ENCODE data around the gene DIS3L2.

Gene DIS3L2

GRCh38 chr2:232281858-232282507, 320.5 kb downstream of the DIS3L2 start:
- DNase-seq = no peak

DNA sequence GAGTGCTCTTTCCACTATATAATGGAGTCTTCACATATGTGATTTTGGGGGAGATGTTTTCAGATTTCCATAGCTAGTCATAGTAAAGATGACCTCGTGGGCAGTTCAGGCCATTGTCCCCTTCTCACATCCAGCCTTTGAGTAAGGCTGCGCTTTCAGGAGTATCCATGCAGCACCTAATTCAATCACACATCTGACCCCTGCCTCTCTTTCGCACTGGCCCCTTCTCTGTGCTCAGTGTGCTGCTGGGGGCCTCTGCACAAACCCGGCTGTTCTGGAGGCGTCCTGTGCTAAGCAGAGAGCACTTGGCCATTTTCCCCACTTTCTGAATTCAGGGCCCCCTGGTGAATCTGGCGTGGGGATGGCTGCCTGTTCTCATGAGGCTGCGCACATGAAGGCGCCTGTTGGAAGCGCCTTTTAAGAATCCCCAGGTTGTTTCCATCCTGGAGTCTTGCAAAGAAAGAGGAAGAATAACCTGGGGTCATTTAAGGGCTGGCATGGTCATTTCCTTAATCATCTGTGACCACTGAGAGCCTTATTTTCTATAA, 321.1 kb downstream of the DIS3L2 start:
- DNase-seq = no peak

DNA sequence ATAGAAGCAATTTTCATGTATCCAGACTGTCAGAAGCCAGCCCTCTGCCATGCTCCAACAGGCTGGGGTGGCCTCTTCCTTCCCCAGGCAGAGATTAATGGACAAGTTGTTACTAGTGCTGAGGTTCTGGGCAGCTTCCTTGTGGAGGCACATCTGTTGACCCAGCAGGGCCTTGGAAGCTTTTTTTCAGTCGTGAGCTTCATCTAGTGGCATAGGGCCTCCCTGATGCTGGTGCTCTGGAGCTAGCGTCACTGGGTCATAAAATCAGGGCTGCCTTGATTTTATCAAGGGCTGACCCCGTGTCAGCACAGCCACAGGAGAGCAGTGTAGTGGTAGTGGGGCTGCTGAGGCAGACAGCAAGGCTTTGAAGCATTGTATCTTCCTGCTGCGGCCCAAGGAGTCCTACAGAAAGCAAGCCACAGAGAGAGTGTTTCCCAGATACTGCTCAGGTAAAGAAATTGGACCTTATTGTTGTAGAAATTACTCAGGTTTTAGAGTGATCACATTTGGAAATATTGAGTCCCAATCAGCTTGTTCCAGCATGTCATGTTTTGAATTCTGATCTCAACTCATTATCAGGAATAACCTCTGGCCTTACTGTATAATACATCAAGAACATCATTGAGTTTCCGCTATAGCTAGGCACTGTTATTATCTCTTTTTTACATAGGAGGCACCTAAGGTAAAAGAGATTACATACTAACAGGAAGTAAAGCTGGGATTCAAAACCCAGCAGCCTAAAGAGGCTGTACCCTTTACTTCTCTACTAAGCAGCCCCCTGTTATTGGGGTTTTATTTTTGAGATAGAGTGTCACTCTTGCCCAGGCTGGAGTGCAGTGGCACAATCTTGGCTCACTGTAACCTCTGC, 324.7 kb downstream of the DIS3L2 start:
- DNase-seq = no peak

DNA sequence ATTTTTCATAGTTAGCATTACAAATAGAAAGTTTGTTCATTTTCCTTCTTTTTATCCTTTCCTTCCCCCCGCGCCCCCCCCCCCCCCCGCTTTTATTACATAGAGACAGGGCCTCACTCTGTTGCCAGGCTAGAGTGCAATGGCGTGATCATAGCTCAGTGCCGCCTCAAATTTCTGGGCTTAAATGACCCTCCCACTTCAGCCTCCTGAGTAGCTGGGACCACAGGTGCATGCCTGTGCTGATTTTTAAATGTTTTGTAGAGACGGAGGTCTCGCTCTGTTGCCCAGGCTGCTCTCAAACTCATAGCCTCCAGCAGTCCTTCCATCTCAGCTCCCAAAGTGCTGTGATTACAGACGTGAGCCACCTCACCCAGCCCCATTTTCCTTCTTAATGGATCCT, 325.8 kb downstream of the DIS3L2 start:
- no peak for DNase-seq

GRCh38 chr2:232288489-232289030, 327.0 kb downstream of the DIS3L2 start:
- no peak for DNase-seq

DNA sequence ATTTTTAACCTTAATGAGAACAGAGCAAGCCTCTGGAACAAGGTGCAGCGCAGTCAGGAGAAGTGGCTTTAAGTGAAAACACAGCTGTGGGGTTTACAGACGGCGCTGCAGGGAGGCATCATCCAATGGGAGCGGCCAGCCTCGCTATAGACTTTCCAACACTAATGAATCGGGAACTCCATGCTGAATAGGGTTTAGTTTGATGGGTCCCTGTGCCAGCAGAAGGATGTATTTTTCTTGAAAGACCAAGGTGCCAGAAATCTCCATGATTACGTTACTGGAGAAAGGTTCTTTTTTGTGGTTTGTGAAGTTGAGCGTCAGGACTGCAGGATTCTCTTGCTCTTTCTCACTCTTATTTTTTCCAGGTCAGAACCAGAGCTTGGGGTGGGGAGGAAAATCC, 329.2 kb downstream of the DIS3L2 start:
- DNase-seq = no peak

GRCh38 chr2:232291343-232291742, 329.8 kb downstream of the DIS3L2 start:
- DNase-seq = no peak

- no peak for DNase-seq
Measured at GRCh38 chr2:232292395-232293154, 331.1 kb downstream of the DIS3L2 start.

DNA sequence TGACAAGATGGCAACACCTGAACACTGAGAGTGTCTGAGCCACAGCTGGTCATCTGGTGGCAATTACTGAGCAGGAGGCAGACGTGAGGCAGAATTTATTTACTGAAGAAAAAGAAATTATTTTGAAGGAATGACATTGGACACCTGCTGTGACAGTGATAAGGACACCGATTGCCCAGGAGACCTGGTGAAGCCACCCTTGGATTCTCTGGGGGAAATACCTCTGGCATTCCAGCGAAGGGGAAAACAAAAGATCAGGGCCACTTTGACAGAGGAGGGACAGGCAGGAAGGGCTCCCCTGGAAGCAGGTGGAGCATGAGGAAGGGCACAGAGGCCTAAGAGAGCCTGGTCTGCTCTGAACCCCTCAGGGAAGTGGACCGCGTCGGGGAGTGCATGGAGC, 331.7 kb downstream of the DIS3L2 start:
- no peak for DNase-seq

- no peak for DNase-seq
Measured at GRCh38 chr2:232295971-232296370, 334.5 kb downstream of the DIS3L2 start.

DNA sequence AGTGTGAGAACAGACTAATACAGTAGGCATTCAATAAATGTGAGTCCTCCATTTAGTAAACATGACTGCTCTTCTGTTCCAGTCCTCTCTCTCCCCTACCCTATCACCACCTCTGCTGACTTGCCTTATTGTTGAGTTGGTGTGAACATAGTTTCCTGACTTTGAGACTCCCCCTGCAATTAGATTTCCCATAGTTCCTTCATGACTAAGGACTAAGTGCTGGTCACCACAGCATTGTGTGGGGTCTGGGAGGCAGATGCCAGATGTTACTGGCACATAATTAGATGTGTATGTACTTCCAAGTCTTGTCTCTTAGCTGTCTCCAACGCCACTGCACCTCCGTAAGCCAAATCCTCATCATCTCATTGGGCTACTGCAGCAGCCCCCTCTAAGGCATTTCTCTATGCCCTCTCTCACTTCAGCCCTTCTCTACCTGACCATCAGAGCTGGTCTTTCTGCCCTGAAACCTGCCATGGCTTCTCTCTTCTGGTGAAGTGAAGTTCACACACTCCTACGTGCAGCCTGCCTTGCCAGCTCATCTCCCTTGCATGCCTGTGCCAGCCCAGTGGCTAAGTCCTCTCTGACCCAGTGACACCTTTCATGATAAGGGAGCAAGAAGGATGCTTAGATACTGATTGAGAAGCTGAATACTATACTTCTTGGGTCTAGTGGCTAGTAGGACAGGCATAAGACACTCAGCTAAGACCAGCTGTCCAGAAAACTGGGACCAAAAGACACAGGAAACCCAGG, 335.4 kb downstream of the DIS3L2 start:
- DNase-seq = no peak

GRCh38 chr2:232299084-232299483, 337.6 kb downstream of the DIS3L2 start:
- no peak for DNase-seq

DNA sequence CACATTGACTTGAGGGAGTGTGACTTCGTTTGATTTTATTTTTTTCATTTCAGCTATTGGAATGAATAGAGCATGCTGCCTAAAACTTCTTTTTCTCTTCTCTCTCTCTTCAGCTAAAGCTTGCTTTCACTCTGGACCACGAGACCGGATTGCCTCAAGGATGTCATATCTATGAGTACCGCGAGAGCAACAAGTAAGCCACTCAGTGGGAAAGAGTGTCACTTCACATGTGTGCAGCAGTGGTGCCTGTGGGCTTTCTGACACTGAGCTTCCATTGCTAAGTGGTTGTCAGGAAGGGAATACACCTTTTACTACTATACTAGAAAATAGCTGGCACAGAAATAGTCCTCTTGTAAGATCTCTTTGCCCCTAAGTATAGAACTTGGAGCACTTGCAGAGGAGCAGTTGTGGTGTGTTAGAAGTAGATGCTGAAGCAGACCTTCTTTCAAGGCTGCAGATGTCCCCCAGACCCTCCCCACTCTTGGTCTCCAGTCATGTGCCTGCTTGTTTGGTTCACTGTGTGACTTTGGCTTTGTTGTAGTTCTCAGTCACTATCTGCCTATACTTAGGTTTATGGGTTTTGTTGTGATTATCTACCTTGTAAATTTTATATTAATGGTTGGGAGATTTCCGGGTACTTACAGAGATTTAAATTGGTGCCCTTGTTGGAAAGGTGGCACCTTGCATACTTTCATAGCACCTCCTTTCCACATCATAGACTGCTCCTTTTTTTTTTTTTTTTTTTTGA, 338.6 kb downstream of the DIS3L2 start:
- DNase-seq = no peak

DNA sequence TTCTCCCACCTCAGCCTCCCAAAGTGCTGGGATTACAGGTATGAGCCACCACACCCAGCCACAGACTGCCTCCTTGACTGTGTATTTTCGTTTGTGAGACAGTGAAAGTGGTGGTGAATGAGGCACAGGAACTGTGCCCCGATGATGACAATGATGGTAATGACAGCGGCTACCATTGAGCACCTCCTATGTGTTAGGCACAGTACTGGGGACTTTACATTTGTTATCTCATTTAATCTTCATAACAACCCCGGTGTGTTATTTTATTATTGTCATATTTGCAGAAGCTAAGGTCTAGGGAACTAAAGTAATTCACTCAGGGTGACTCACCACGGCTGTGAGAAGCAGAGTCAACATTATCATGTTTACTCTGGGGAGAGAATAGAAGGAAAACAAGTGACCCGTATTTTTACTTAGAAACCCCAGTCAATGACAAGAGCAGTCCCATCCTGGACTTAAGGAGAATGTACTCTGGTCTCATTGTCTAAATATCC, 339.4 kb downstream of the DIS3L2 start:
- no peak for DNase-seq

GRCh38 chr2:232304236-232304635, 342.7 kb downstream of the DIS3L2 start:
- no peak for DNase-seq

GRCh38 chr2:232306741-232307305, 345.3 kb downstream of the DIS3L2 start:
- DNase-seq = no peak

- no peak for DNase-seq
Measured at GRCh38 chr2:232307854-232308253, 346.3 kb downstream of the DIS3L2 start.

- DNase-seq = no peak
Measured at GRCh38 chr2:232308986-232309385, 347.5 kb downstream of the DIS3L2 start.

- no peak for DNase-seq
Measured at GRCh38 chr2:232309592-232309991, 348.1 kb downstream of the DIS3L2 start.

DNA sequence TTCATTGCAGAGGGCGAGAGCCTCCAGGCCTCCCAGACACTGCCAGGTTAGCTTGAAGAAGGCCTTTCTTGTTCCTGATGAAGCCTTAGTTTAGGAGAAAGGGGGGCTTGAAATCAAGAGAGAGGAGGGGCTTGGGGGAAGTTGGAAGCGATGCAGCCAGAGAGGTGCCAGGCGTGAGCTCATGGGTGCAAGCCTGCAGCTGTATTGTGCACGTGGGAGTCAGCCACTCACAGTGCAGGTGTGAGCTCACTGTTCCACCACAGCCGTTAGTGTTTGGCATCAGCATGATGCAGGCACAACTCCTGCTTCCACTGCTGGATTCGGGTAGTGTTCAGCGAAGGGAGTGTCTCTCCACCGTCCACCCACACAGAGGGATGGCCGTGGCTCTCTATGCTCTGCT, 348.6 kb downstream of the DIS3L2 start:
- DNase-seq = no peak

DNA sequence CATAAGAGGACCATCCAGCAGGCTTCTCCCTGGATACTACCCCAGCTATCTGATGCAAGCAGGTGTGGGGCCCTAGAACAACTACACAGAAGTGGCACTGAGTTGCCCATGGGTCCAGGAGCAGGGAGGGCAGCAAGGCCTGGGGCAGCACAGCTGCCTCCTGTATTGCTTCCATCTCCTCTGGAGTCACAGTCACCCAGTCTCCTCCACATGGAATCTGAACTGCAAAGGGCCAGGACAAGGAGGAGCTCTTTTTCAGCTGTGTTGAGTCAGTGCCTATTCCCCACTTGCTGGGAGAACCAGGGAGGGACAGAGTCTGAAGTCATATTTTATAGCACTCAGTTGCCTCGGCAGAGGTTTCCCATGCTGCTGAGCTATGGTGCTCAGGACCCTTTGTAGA, 349.2 kb downstream of the DIS3L2 start:
- DNase-seq = no peak
